ENCODE data around the gene DDR2. TPM values are rescaled to one million over a fixed set of nuclear protein-coding genes. Genes with fewer than 3 reads are reported as not detected.
"Not testable (repeated sequence)": the region's sequence is repeated elsewhere in the genome, so short reads cannot be mapped to it uniquely, and the experiment has no call there.

Gene DDR2
- total RNA-seq, 1 donor: 289 TPM

DNA sequence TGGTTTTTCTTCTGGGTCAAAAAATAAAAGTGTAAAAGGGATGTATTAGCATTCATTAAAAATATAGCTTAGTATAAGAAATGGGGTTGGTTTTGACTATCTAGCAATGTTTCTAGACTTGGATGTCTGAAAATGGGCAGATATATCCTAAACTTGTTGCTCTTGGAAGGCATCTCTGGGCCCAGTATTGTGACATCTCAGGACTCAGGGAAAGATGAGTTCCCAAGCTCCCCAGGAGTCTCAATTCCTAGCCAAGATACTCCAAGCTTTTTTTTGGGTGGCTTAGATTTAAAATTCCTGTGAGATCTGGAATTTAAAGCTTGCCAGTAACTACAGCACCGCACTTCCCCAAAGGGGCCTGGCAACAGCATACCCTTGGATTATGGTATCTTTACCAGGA, 146.8 kb downstream of the DDR2 start:
- TF ChIP-seq, protein P1, sequence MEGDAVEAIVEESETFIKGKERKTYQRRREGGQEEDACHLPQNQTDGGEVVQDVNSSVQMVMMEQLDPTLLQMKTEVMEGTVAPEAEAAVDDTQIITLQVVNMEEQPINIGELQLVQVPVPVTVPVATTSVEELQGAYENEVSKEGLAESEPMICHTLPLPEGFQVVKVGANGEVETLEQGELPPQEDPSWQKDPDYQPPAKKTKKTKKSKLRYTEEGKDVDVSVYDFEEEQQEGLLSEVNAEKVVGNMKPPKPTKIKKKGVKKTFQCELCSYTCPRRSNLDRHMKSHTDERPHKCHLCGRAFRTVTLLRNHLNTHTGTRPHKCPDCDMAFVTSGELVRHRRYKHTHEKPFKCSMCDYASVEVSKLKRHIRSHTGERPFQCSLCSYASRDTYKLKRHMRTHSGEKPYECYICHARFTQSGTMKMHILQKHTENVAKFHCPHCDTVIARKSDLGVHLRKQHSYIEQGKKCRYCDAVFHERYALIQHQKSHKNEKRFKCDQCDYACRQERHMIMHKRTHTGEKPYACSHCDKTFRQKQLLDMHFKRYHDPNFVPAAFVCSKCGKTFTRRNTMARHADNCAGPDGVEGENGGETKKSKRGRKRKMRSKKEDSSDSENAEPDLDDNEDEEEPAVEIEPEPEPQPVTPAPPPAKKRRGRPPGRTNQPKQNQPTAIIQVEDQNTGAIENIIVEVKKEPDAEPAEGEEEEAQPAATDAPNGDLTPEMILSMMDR (IDR thresholded peaks at IDR 0.05; ENCODE audit: insufficient read depth, low read depth, low read length): no peak
- no peak for DNase-seq (ENCODE audit: low read depth)
- no peak overlapping the region for H3K4me3 ChIP-seq (ENCODE audit: low read depth, low read length)

DNA sequence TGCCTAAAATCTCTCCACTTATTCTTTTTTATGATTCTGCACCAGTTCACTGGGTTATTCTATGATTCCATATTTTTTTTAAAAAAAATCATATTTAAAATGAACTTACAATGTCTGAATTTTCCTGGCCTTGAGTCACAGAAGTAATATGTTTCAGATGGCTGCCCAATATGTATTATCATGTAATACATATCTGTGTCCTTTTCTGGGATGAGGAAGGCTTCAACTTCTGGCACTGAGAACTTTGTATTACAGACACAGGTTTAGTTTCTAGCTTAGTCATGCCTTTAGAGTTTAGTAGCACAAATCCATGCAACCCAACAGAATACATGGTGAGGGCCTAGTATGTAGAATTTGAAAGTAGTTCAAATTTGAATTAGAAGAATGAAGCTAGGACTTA, 150.4 kb downstream of the DDR2 start:
- DNase-seq (ENCODE audit: low read depth): no peak
- TF ChIP-seq, protein P1 (IDR thresholded peaks at IDR 0.05; ENCODE audit: insufficient read depth, low read depth, low read length): no peak
- H3K4me3 ChIP-seq (ENCODE audit: low read depth, low read length): no peak overlapping the region

DNA sequence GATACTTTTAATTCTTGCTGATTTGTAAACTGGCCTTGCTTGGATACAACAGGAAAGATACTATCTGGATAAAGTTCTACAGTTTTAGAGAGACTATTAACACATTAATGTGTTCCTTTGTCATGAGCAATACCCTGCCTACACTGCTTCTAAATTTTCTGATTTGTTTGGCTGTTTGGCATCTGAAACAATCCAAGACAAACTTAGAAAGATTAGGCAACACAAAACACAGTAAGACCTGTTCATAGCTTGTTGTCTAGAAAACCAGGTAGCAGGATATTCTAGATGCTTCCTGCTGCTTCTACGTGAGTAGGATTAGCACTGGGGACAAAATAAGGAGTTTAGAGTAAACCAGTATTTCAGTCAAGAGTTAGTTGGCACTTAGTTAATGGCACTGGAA, 152.7 kb downstream of the DDR2 start:
- not testable (repeated sequence) for DNase-seq (ENCODE audit: low read depth); H3K4me3 ChIP-seq (ENCODE audit: low read depth, low read length)

DNA sequence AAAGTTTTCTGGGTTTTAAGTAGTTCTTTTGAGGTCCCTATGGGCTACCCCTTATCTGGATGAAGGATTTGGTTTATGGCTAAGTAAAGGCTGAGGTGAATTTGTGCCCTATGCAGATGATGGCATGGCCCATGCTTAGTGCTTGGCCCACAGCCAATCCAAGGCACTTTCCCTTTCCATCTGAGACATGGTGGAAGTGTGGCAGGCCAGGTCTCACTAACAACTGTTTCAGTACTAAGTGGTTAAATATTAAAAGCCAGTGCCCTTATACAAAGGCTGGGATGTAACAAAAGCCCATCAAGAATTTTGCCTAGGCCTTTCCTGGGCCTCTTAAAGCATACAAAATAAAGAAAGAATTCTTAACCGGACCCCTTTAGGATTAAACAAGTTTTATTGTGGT, 156.5 kb downstream of the DDR2 start:
- H3K4me3 ChIP-seq (ENCODE audit: low read depth, low read length); DNase-seq (ENCODE audit: low read depth): not testable (repeated sequence)

DNA sequence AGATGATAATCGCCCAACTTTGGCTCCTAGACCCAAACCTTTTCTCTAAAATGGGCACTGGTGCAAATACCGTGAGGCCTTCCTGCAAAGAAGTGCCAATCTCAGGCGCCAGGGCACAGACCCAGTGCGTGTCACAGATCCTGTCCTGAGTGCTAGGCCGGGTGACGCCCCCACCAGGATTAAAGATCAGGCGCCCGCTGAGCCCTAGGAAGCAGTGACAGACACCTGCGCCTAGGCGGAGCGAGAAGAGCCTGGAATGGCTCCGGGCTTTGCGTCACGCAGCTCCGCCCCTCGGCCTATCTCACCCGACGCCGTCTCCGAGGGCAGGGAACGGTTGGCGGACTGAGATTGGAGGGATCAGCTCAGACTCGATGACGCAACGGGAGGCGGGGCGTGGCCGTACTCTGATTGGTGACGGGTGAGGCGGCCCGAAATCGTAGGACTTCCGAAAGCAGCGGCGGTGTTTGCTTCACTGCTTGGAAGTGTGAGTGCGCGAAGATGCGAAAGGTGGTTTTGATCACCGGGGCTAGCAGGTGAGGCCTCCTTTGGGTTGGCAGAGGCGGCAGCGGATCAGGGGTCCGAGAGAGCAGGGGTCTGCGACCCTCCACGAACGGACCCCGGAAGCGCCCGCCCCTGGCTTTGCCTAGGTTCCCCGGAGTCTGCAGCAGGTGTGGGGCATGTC, 158.2 kb downstream of the DDR2 start, which contains the start of gene HSD17B7:
HSD17B7 (plus strand) TSS at position 400 of the 682 bp plus-strand sequence; CDS start at position 499, 99 bp downstream.
- H3K4me3 ChIP-seq (ENCODE audit: low read depth, low read length): peak within 1 kb of the TSS; percentile 65
- DNase-seq (ENCODE audit: low read depth): peak; percentile 50

DNA sequence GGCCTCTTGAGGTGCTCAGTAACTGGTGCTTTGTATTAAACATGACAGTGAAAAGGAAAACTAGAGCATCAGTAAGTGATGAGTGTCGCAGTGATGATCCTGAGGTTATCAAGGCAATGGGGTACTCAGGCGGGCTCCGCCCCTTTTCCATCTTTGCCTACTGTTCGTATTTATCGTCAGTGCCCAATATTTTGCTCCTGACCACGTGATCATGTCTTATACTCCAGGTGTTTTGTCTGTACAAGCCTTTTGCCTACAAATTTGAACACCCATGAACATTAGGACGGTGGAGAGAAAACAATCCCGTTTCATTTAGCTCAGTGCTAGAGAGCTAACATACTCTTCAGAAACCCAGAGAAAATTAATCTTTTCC, 158.7 kb downstream of the DDR2 start:
- not testable (repeated sequence) for DNase-seq (ENCODE audit: low read depth)
- peak overlapping the region; percentile 65 for H3K4me3 ChIP-seq (ENCODE audit: low read depth, low read length)

DNA sequence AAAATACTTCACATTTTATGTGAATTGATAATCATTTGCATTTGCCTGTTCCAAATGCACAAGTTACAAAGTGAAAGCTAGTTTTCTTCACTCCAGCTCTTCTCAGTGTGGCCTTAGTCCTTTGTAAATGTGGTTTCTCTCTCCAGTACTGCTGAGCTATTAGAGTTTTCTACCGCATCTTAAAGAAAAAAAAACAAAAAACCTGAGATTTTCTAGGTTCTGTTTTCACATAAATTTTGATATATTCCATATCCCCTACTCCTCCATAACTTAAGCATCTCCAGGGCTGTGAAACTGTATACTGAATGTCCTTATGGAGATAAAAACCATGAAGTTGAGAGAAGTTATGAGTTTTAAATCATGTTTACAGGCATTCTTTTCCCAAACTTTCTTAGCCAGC, 162.0 kb downstream of the DDR2 start:
- DNase-seq (ENCODE audit: low read depth): peak; percentile 75
- H3K4me3 ChIP-seq (ENCODE audit: low read depth, low read length): not testable (repeated sequence)

DNA sequence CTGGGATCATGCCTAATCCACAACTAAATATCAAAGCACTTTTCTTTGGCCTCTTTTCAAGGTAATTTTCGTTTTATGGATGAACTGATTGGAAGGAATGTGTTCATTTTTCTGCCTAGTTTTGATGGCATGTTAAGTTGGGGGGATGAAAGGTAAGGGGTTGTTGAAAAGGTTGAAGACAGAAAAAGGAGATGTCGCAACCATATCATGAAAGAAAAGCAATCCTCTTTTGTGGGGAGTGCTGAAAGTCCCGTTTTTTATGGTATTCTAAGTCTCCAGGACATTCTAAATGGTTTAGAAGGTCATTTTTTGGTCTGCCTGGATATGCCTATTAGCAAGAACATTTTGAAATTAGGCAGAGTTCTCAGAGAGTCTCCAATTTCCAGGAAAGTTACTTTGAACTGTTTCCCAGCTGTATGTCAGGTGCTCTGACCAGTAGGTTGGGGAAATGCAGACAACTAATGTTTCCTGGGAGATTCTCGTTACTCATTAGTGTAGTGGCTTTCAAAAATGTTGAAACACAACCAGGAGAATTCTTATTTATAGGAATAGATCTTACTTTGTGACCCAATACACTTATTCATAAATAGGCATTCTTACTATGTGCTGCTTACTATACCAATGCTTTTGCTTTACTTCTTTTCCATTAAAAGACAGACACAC, 164.5 kb downstream of the DDR2 start:
- not testable (repeated sequence) for H3K4me3 ChIP-seq (ENCODE audit: low read depth, low read length)
- DNase-seq (ENCODE audit: low read depth): peak; percentile 57

DNA sequence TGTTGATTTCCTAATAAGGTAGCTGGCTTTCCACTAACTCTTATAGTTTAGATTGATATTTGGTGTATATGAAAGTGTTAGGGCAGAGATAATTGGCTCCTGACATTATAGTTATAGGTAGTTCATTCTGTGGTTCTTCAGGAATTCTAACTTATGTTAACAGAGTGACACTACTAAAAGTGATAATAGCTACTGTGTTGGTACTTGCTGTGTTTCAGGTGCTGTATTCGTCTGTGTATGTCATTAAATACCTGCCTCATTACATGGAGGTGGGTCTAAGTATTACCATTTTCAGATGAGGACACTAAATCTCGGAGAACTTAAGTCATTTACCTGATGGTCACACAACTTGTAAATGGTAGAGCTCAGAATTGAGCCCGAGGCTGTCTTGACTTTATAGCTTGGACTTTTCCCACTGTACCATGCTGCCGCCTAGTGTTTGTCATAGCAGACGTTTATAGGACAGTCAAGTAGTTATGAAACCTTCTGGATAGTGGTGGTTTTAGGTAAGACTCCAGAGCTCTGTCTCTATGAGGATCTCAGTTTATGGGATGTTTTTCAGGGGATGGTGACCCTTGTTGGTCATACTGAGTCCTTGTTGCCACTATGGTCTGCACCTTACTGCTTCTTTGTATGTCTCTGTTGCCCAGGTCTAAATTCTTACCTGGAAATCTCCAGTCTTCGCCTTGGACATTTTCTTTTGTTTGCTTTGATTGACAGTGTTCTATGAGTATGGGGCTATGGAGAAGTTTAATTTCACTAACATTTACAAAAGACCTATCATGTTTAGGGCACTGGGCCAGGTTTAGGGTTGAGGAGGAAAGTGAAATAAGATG, 167.9 kb downstream of the DDR2 start:
- TF ChIP-seq, protein P1 (IDR thresholded peaks at IDR 0.05; ENCODE audit: insufficient read depth, low read depth, low read length): peak; percentile 72
- peak; percentile 80 for DNase-seq (ENCODE audit: low read depth)

DNA sequence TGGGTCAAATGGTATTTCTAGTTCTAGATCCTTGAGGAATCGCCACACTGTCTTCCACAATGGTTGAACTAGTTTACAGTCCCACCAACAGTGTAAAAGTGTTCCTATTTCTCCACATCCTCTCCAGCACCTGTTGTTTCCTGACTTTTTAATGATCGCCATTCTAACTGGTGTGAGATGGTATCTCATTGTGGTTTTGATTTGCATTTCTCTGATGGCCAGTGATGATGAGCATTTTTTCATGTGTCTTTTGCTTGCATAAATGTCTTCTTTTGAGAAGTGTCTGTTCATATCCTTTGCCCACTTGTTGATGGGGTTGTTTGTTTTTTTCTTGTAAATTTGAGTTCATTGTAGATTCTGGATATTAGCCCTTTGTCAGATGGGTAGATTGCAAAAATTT, 175.2 kb downstream of the DDR2 start:
- not testable (repeated sequence) for DNase-seq (ENCODE audit: low read depth); H3K4me3 ChIP-seq (ENCODE audit: low read depth, low read length)

More for the DNA sequence above, 167.9 kb downstream of the DDR2 start:
- not testable (repeated sequence) for H3K4me3 ChIP-seq (ENCODE audit: low read depth, low read length)

DNA sequence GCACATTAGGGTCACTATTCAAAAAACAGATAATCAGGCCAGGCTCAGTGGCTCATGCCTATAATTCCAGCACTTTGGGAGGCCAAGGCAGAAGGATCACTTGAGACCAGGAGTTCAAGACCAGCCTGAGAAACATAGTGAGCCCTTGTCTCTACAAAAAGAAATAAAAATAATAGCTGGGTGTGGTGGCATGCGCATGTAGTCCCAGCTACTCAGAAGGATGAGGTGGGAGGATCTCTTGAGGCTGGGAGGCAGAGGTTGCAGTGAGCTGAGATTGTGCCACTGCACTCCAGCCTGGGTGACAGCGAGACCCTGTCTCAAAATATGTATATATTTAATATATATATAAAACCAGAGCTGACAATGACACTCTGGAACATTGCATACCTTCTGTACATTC, 180.1 kb downstream of the DDR2 start:
- H3K4me3 ChIP-seq (ENCODE audit: low read depth, low read length); DNase-seq (ENCODE audit: low read depth): not testable (repeated sequence)

DNA sequence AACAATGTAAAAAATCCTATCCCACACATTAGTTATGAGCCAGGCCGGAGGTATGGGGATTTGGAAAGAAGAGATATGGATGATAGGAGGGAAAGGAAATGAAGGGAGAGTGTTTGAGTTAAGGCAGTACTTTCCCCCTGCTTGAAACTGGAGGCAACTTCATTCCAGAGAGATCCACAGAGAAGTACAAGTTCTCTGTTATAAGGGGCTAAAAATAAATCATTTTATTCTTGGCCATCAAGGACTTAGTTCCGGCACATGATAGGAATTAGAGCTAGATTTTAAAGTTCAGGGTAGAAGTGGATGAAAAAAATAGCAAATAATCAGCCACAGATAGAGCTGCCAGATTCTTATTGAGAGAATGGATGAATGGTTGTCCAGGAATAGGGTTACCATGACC, 185.9 kb downstream of the DDR2 start:
- not testable (repeated sequence) for H3K4me3 ChIP-seq (ENCODE audit: low read depth, low read length); DNase-seq (ENCODE audit: low read depth)

DNA sequence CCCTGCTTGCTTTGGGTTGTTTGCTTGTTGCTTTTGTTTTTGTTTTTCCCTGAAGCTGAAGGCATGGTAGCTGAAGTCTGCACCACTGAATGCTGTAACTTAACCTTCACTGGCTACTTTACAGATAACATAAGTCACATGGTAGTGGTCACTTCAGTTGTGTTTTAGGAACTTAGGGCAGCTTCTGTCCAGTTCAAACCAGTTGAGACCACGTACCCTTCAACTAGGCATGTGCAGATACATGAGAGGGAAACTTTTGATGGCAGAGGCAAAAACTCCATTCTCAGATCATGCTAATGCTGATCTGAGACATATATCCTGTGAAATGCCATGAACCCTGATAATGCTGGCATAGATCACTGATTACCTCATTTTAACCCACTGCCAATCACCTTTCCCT, 186.4 kb downstream of the DDR2 start:
- not testable (repeated sequence) for DNase-seq (ENCODE audit: low read depth); H3K4me3 ChIP-seq (ENCODE audit: low read depth, low read length)
